Rectal smooth muscle tissue (tissue), 1 donor: ENCODE data around the gene NCOA3.

Experiments
- H3K27ac ChIP-seq: one replicate; pipeline ENCODE4 v1.7.0; 2013; ENCODE audit warnings: low read depth, low read length, inconsistent platforms
- H3K27me3 ChIP-seq: one replicate; pipeline ENCODE4 v1.7.0; 2013; ENCODE audit warnings: low read length; ENCODE audit not compliant: control insufficient read depth, insufficient read depth
- H3K36me3 ChIP-seq: one replicate; pipeline ENCODE4 v1.7.0; 2013; ENCODE audit warnings: low read length; ENCODE audit not compliant: control insufficient read depth, insufficient read depth
- H3K4me1 ChIP-seq: one replicate; pipeline ENCODE4 v1.7.0; 2013; ENCODE audit warnings: low read length; ENCODE audit not compliant: control insufficient read depth, insufficient read depth
- H3K4me3 ChIP-seq: one replicate; pipeline ENCODE4 v1.7.0; 2013; ENCODE audit warnings: low read length
- H3K9ac ChIP-seq: one replicate; pipeline ENCODE4 v1.7.0; 2013; ENCODE audit warnings: low read length

NCOA3 gene

GRCh38 chr20:47656318-47656717, 154.6 kb downstream of the NCOA3 start:
- H3K4me3 ChIP-seq, result no peak overlapping the region
- H3K36me3 ChIP-seq, result peaks cover 31% of the 10 kb centered on the region
- H3K9ac ChIP-seq, result no peak overlapping the region
- H3K4me1 ChIP-seq, result no peaks in the 10 kb centered on the region
- no peaks in the 10 kb centered on the region for H3K27me3 ChIP-seq
- no peak overlapping the region for H3K27ac ChIP-seq

- H3K36me3 ChIP-seq, result peaks cover 8% of the 10 kb centered on the region
- H3K27me3 ChIP-seq, result no peaks in the 10 kb centered on the region
- H3K9ac ChIP-seq, result no peak overlapping the region
- no peak overlapping the region for H3K4me3 ChIP-seq
- H3K4me1 ChIP-seq, result peaks cover 4% of the 10 kb centered on the region
- no peak overlapping the region for H3K27ac ChIP-seq
Measured at GRCh38 chr20:47659904-47660601, 158.4 kb downstream of the NCOA3 start.

GRCh38 chr20:47660602-47660905, 158.9 kb downstream of the NCOA3 start:
- Histone ChIP-seq H3K4me1 (peaks cover 4% of the 10 kb centered on the region), H3K27me3 (no peaks in the 10 kb centered on the region), H3K36me3 (peaks cover 7% of the 10 kb centered on the region), H3K4me3 (no peak overlapping the region), H3K27ac (no peak overlapping the region), H3K9ac (no peak overlapping the region)

GRCh38 chr20:47660983-47661700, 159.5 kb downstream of the NCOA3 start:
- no peaks in the 10 kb centered on the region for H3K27me3 ChIP-seq
- H3K4me1 ChIP-seq, result peaks cover 4% of the 10 kb centered on the region
- no peak overlapping the region for H3K4me3 ChIP-seq
- H3K36me3 ChIP-seq, result peaks cover 7% of the 10 kb centered on the region
- H3K9ac ChIP-seq, result no peak overlapping the region
- H3K27ac ChIP-seq, result no peak overlapping the region

GRCh38 chr20:47661714-47662113, 160.0 kb downstream of the NCOA3 start:
- H3K4me3 ChIP-seq, result no peak overlapping the region

GRCh38 chr20:47662483-47663353, 161.0 kb downstream of the NCOA3 start:
- H3K4me1 ChIP-seq, result peaks cover 4% of the 10 kb centered on the region
- H3K4me3 ChIP-seq, result no peak overlapping the region
- no peak overlapping the region for H3K27ac ChIP-seq
- peaks cover 7% of the 10 kb centered on the region for H3K36me3 ChIP-seq
- H3K27me3 ChIP-seq, result no peaks in the 10 kb centered on the region
- no peak overlapping the region for H3K9ac ChIP-seq

More at GRCh38 chr20:47661714-47662113, 160.0 kb downstream of the NCOA3 start:
- H3K36me3 ChIP-seq, result peaks cover 7% of the 10 kb centered on the region
- H3K27me3 ChIP-seq, result no peaks in the 10 kb centered on the region
- H3K4me1 ChIP-seq, result peaks cover 4% of the 10 kb centered on the region
- no peak overlapping the region for H3K27ac ChIP-seq
- H3K9ac ChIP-seq, result no peak overlapping the region

GRCh38 chr20:47663354-47664067, 161.8 kb downstream of the NCOA3 start:
- Histone ChIP-seq H3K27ac (no peak overlapping the region), H3K36me3 (peaks cover 5% of the 10 kb centered on the region), H3K9ac (no peak overlapping the region), H3K27me3 (no peaks in the 10 kb centered on the region), H3K4me3 (no peak overlapping the region), H3K4me1 (peaks cover 4% of the 10 kb centered on the region)

- Histone ChIP-seq H3K27ac (no peak overlapping the region), H3K36me3 (peaks cover 5% of the 10 kb centered on the region)
Measured at GRCh38 chr20:47664068-47664437, 162.4 kb downstream of the NCOA3 start.

GRCh38 chr20:47664744-47665143, 163.1 kb downstream of the NCOA3 start:
- no peak overlapping the region for H3K9ac ChIP-seq
- H3K4me1 ChIP-seq, result peaks cover 4% of the 10 kb centered on the region
- no peak overlapping the region for H3K27ac ChIP-seq
- peaks cover 2% of the 10 kb centered on the region for H3K36me3 ChIP-seq
- H3K27me3 ChIP-seq, result no peaks in the 10 kb centered on the region
- no peak overlapping the region for H3K4me3 ChIP-seq

More at GRCh38 chr20:47664068-47664437, 162.4 kb downstream of the NCOA3 start:
- no peak overlapping the region for H3K9ac ChIP-seq
- no peaks in the 10 kb centered on the region for H3K27me3 ChIP-seq
- H3K4me1 ChIP-seq, result peaks cover 4% of the 10 kb centered on the region
- H3K4me3 ChIP-seq, result no peak overlapping the region

- Histone ChIP-seq H3K9ac (no peak overlapping the region), H3K4me3 (no peak overlapping the region), H3K27ac (no peak overlapping the region), H3K36me3 (no peaks in the 10 kb centered on the region), H3K4me1 (peaks cover 4% of the 10 kb centered on the region), H3K27me3 (no peaks in the 10 kb centered on the region)
Measured at GRCh38 chr20:47665221-47665991, 163.7 kb downstream of the NCOA3 start.

GRCh38 chr20:47666304-47666703, 164.6 kb downstream of the NCOA3 start:
- Histone ChIP-seq H3K9ac (no peak overlapping the region), H3K36me3 (no peaks in the 10 kb centered on the region), H3K27me3 (no peaks in the 10 kb centered on the region), H3K4me1 (peaks cover 4% of the 10 kb centered on the region), H3K27ac (no peak overlapping the region), H3K4me3 (no peak overlapping the region)
